ENCODE data around the gene CRX. TPM values are rescaled to one million over a fixed set of nuclear protein-coding genes. Genes with fewer than 3 reads are reported as not detected.

CRX gene
- total and polyA plus RNA-seq, 2 of the 13 experiments (the other 11 are each of a cell fraction or from before 2014, with no cell fraction given) = not detected

- Histone ChIP-seq H4K20me1 (ENCODE audit: insufficient read depth, low read length) (no peaks in the 10 kb centered on the region), H3K4me2 (ENCODE audit: low read depth, low read length) (no peak overlapping the region), H3K27ac (ENCODE audit: extremely low read length, insufficient read depth, low read length) (no peak overlapping the region), H3K27me3 (ENCODE audit: control insufficient read depth in 1 of 2, insufficient read depth in 2 of 2, low read length in 2 of 2) (peaks cover 0 to 13% of the 10 kb centered on the region in 2 experiments; a peak in 2 of 5 replicates), H2AFZ (ENCODE audit: low read length) (no peak overlapping the region), H3K9ac (ENCODE audit: insufficient read depth, low read depth, low read length) (no peak overlapping the region), H3K36me3 (replicated peaks in 1 of 2; ENCODE audit: control insufficient read depth in 1 of 2, insufficient read depth in 2 of 2, low read length in 2 of 2) (no peaks in the 10 kb centered on the region), H3K4me1 (ENCODE audit: insufficient read depth, low read length) (no peaks in the 10 kb centered on the region), H3K9me3 (ENCODE audit: low read length) (no peaks in the 10 kb centered on the region), H3K4me3 (replicated peaks in 1 of 3; ENCODE audit: insufficient read depth in 1 of 3, low read depth in 2 of 3, low read length in 3 of 3) (no peak overlapping the region), H3K79me2 (ENCODE audit: insufficient read depth, low read length) (no peaks in the 10 kb centered on the region)
- WGBS (ENCODE audit: low lambda C conversion rate) = 66% methylated on average over 8 of the region's 18 CpGs
- no peak for ATAC-seq
- intact Hi-C loops (cut with micrococcal nuclease; ENCODE audit: unreplicated experiment) (no loop called here), in situ Hi-C loops (cut with HindIII; ENCODE audit: extremely low pct_ligation_motif_present, low pct_unique_long_range_greater_than_20kb) (no loop called here)
- ChIA-PET CTCF (ENCODE audit: low intra/inter-chr PET ratio, low total read pairs) (no interaction called here), POLR2A (no interaction called here)
- no peak for FAIRE-seq
- DNase-seq (ENCODE audit: low spot score) = no peak
- TF ChIP-seq ARID2 (CRISPR knock-in tag; IDR thresholded peaks at IDR 0.05; ENCODE audit: borderline replicate concordance) = no peak
- no peak for TF ChIP-seq ZNF326 (CRISPR knock-in tag; IDR thresholded peaks at IDR 0.05; ENCODE audit: borderline replicate concordance)
- TF ChIP-seq ZNF383 (CRISPR knock-in tag; IDR thresholded peaks at IDR 0.05; ENCODE audit: borderline replicate concordance) = no peak
- TF ChIP-seq AGO1 (IDR thresholded peaks at IDR 0.05; ENCODE audit: low read depth, low read length, poor library complexity, severe bottlenecking) = no peak
- TF ChIP-seq CTCF (CRISPR knock-in tag; IDR thresholded peaks at IDR 0.05) = 0 out of 2 replicates have a peak, but pooled peaks have one; percentile 27
- peak; percentile 45; the same call in 1 of the 2 replicates for TF ChIP-seq ZBTB38 (CRISPR knock-in tag; IDR thresholded peaks at IDR 0.05)
- TF ChIP-seq ZBTB33 (CRISPR knock-in tag; IDR thresholded peaks at IDR 0.05) = peak; percentile 91
- TF ChIP-seq STAT5B (CRISPR knock-in tag; IDR thresholded peaks at IDR 0.05) = no peak
- TF ChIP-seq DMTF1 (CRISPR knock-in tag; IDR thresholded peaks at IDR 0.05) = no peak
- no peak for TF ChIP-seq ATM (IDR thresholded peaks at IDR 0.05; ENCODE audit: borderline replicate concordance)
- no TSS peak for BruUV-seq (replicated peaks)
These were observed 27.2 kb upstream of the CRX start for GRCh38 chr19:47794526-47794925.

Data from HepG2 (cell line).